ENCODE measurements around the gene LRRC4C. TPM values are rescaled to one million over a fixed set of nuclear protein-coding genes. Genes with fewer than 3 reads are reported as not detected.

The LRRC4C gene
- total and polyA plus RNA-seq, 5 donors = 1.0 to 2.7 (median 2.0) TPM

DNA sequence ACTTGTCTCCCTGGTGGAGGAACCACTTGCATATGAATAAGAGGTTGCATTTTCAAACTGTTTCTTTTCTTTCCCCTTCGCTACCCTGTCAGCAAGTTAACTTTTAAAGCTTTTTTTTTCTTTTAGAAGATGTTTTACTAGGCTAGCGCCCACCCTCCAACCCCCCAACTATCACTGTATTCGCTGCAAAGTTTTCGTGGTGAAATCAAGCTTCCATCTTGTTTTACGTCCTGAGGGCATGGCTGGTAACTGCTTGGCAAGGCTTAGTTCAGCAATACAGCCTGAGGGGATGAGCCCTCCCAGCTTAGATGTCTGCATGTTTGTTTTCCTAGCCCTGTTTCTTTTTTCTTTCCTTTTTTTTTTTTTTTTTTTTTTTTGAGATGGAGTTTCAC is 1359.3 kb downstream of the LRRC4C start:
- DNase-seq (no peak), ATAC-seq (no peak)
- Histone ChIP-seq H3K27me3 (ENCODE audit: control insufficient read depth, insufficient read depth) (no peaks in the 10 kb centered on the region), H3K27ac (ENCODE audit: low read length) (no peak overlapping the region), H3K4me1 (ENCODE audit: control insufficient read depth, insufficient read depth, low read length) (no peaks in the 10 kb centered on the region), H3K4me3 (ENCODE audit: low read length) (no peak overlapping the region), H3K9me3 (ENCODE audit: control insufficient read depth, low read length) (no peaks in the 10 kb centered on the region)
- WGBS = 81% methylated on average over 5 of the region's 5 CpGs
- intact Hi-C loops (cut with DNase I) = no loop called here

DNA sequence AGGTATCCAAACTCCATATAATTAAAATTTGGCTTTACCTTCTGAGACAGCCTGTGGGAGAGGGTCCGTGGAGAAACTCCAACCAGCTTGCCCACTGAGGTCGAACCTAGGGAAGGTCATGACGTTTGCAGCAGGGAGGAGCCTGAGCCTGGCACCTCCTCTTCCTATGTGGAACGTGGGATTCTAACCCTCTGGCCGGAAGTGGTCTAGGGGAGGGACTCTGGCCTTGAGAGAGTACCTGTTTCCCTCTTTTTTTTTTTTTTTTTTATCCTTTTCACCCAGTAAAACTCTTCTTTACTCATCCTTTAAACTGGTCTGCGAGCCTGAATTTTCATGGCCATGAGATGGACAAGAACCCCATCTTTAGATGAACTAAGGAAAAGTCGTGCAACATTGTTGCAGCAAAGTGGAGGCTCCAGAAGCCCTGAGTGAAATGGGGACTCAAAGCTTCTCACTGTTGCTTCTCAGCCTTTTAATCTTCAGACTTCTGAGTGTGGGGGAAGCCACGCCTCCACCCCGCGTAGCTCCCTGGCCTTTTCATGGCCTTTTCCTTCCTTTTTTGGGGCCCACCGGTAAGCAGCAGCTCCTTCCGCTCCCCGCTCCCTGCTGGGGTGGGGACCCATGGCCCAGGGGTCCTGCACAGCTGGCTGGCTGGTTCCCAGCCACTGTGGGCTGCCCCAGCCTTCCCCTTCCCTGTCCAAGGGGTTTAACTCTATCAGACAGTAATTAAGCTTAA is 1359.9 kb downstream of the LRRC4C start:
- no peaks in the 10 kb centered on the region for H3K27me3 ChIP-seq (ENCODE audit: control insufficient read depth, insufficient read depth)
- WGBS = 66% methylated on average over 13 of the region's 13 CpGs
- ATAC-seq (no peak), DNase-seq (peak in 1 of 3 donors; percentile 22)
- no peak overlapping the region for H3K27ac ChIP-seq (ENCODE audit: low read length)
- H3K4me1 ChIP-seq (ENCODE audit: control insufficient read depth, insufficient read depth, low read length) = no peaks in the 10 kb centered on the region
- no peak overlapping the region for H3K4me3 ChIP-seq (ENCODE audit: low read length)
- H3K9me3 ChIP-seq (ENCODE audit: control insufficient read depth, low read length) = no peaks in the 10 kb centered on the region
- intact Hi-C loops (cut with DNase I) = no loop called here

DNA sequence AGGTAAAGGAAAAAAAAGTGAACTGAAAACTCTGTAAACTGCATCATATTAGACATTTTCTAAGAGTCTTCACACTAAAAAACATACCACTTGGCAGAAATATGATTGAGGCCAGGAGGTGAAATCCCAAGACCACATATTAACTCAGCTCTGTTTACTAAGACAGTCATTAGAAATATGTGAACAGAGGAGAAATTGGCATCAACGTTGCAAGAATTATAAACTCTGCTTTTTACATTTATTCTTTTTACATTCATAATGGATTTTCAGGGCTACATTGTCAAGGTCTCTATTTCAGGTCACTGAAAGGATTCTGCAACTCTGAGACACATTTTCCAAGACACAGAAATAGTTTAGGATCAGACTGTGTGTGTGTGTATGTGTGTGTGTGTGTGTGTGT is 1364.0 kb downstream of the LRRC4C start:
- DNase-seq = no peak
- ATAC-seq = no peak
- intact Hi-C loops (cut with DNase I) = no loop called here
- H3K9me3 ChIP-seq (ENCODE audit: control insufficient read depth, low read length) = no peaks in the 10 kb centered on the region
- H3K4me3 ChIP-seq (ENCODE audit: low read length) = no peak overlapping the region
- 45% methylated on average over 1 of the region's 1 CpG for WGBS
- H3K27ac ChIP-seq (ENCODE audit: low read length) = no peak overlapping the region
- no peaks in the 10 kb centered on the region for H3K27me3 ChIP-seq (ENCODE audit: control insufficient read depth, insufficient read depth)
- H3K4me1 ChIP-seq (ENCODE audit: control insufficient read depth, insufficient read depth, low read length) = no peaks in the 10 kb centered on the region

DNA sequence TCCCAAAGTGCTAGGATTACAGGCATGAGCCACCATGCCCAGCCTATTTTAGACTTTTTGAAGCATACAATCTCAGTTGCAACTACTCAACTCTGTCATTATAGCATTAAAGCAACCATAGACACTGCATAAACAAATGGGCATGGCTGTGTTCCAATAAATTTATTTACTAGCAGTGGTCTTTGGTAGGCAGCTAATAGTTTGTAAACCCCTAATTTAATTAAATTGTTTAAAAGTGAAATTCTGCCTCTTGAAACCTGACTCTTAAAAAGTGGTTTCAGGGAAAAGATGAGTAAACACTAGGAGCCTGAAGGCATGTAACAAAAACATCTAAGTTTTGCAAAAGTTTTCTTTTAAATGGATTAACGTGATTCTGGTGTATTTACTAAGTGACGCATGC is 1364.5 kb downstream of the LRRC4C start:
- WGBS = 87% methylated on average over 2 of the region's 2 CpGs
- Histone ChIP-seq H3K9me3 (ENCODE audit: control insufficient read depth, low read length) (no peaks in the 10 kb centered on the region), H3K27me3 (ENCODE audit: control insufficient read depth, insufficient read depth) (no peaks in the 10 kb centered on the region), H3K4me1 (ENCODE audit: control insufficient read depth, insufficient read depth, low read length) (no peaks in the 10 kb centered on the region), H3K4me3 (ENCODE audit: low read length) (no peak overlapping the region), H3K27ac (ENCODE audit: low read length) (no peak overlapping the region)
- intact Hi-C loops (cut with DNase I) = no loop called here
- DNase-seq = no peak
- ATAC-seq = no peak

DNA sequence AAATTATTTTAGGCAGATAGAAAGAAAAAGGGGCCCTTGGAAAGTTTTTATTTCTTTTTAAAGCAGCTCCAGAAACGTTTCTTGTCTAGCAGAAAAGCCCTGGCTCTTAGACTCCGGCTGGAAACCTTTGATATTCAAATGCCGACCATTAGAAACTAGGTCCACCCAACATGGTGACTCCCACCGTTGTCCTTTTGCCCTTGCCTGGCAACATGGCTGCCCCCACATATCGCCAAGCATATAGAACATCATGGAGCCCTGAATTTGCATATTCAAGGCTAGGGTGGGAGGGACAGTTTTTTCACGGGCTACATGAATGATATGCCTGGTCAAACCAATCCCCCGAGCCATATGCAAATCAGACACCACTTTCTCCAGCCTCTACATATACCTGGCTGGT is 1379.0 kb downstream of the LRRC4C start:
- DNase-seq = no peak
- no peaks in the 10 kb centered on the region for H3K27me3 ChIP-seq (ENCODE audit: control insufficient read depth, insufficient read depth)
- no peak overlapping the region for H3K4me3 ChIP-seq (ENCODE audit: low read length)
- 76% methylated on average over 7 of the region's 7 CpGs for WGBS
- H3K27ac ChIP-seq (ENCODE audit: low read length) = no peak overlapping the region
- intact Hi-C loops (cut with DNase I) = no loop called here
- no peaks in the 10 kb centered on the region for H3K4me1 ChIP-seq (ENCODE audit: control insufficient read depth, insufficient read depth, low read length)
- ATAC-seq = no peak
- no peaks in the 10 kb centered on the region for H3K9me3 ChIP-seq (ENCODE audit: control insufficient read depth, low read length)

Measured in right cardiac atrium (tissue), 5 donors.